T1000 (cell line): ENCODE measurements around the gene TNFAIP2.
"Not testable (repeated sequence)": the region's sequence is repeated elsewhere in the genome, so short reads cannot be mapped to it uniquely, and the experiment has no call there.

Source experiments
- DNase-seq: peaks from one replicate; lab custom pipeline; 2025; ENCODE audit warnings: mixed read lengths; lab: John Stamatoyannopoulos, UW

Gene TNFAIP2

GRCh38 chr14:103134919-103135318, 11.7 kb downstream of the TNFAIP2 start:
- no peak for DNase-seq

GRCh38 chr14:103135333-103136260, 12.3 kb downstream of the TNFAIP2 start:
- DNase-seq, result no peak

DNA sequence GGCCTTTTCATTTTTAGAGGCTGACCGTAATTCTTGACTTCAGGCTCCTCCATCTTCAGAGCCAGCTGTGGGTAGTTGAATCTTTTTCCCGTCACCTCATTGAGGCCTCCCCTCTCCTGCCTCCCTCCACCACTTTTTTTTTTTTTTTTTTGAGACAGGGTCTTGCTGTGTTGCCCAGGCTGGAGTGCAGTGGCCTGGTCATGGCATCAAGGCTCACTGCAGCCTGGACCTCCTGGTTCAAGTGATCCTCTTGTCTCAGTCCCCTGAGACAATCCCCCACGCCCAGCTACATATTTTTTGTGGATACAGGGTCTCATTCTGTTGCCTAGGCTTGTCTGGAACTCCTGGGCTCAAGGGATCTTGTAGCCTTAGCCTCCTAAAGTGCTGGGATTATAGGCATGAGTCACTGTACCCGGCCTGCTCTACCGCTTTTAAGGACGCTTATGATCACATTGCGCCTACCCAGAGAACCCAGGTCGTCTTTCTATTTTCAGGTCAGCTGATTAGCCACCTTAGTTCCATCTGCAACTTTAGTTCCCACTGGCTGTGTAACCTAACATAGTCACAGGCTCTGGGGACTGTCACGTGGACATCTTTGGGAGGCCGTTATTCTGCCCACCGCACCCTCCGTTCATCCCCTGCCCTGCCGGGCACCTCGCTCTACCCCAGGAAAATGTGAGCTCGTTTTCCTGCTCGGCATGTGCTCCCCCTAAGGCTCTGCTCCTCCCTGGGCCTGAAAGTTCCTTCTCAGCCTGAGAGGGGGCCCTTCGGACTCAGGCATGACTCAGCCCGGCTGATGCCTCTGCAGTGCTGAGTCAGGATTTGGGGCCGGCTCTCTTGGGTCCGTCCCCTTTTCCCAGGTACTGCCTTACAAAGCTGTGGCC, 13.4 kb downstream of the TNFAIP2 start:
- DNase-seq, result peak; percentile 60

- no peak for DNase-seq
These were observed 14.5 kb downstream of the TNFAIP2 start for GRCh38 chr14:103137689-103138300.

DNA sequence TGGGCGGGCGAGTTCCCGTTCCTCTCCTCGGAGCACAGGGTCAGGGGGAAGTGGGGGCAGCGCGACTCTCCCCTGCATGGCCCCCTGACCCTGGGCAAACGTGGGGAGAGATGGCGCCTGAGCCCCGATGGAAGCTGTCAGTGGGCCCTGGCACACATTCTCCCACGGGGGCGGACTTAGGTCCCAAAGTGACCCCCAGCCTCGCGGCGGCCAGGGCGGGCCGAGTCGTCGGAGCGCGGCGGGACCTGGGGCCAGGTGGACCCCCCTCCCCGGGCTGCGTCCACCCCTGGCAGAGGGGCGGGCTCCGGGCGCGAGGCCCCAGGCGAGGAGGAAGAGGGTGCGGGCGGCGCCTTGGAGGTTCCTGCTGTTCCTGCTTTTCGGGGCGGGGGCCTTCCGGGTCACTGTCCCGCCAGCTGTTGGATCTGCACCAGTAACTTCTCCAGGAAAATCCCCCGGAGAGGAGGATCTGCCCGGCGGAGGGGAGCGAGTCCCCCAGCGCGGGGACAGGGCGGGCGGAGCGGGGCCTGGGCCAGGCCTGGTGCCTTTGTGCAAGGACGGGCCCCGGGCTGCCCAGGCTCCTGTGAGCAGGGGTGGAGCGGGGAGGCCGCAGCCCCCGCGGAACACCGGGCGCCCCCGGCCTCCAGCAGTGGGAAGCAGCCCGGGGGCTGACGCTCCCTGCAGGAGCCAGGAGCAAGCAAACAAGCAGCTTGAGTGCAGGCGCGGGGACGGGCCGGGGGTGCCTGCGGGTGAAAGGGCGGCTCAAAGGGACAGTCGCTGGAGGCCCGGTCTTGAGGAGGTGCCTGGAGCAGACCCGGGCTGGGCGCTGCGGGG, 15.3 kb downstream of the TNFAIP2 start:
- no peak for DNase-seq

- no peak for DNase-seq
These were observed 16.1 kb downstream of the TNFAIP2 start for GRCh38 chr14:103139132-103140025.

GRCh38 chr14:103140316-103141109, 17.3 kb downstream of the TNFAIP2 start:
- no peak for DNase-seq

DNA sequence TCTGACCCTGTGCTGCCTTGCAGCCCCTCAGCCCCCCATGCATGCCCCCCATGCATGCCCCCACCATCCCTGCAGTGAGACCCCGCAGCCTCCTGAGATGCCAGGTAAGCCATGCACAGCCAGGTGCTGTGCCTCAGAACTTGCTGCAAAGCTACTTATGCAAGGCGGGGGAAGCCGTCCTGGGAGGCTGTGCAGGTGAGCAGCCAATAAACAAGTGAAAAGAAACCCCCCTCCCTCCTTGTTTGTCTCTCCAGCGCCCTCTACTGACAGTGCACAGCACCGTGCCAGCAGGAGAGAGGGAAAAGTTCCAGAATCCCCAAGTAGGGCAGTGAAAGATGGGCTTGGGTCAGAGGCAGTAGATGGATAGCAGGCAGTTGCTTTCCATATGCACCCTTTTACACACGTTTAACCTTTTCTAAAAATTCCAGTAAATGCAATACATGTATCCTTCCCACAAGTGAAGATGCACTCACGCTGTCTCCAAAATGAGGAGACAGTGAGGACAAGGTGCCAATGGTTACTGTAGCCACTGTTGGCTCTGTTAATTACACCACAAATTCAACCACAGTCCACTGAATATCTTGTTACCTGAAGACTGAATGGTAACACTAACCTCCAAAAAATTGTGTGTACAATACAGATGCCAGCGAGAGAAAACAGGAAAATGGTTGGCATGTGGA, 18.0 kb downstream of the TNFAIP2 start:
- DNase-seq, result no peak

GRCh38 chr14:103142026-103142425, 18.8 kb downstream of the TNFAIP2 start:
- DNase-seq, result no peak

DNA sequence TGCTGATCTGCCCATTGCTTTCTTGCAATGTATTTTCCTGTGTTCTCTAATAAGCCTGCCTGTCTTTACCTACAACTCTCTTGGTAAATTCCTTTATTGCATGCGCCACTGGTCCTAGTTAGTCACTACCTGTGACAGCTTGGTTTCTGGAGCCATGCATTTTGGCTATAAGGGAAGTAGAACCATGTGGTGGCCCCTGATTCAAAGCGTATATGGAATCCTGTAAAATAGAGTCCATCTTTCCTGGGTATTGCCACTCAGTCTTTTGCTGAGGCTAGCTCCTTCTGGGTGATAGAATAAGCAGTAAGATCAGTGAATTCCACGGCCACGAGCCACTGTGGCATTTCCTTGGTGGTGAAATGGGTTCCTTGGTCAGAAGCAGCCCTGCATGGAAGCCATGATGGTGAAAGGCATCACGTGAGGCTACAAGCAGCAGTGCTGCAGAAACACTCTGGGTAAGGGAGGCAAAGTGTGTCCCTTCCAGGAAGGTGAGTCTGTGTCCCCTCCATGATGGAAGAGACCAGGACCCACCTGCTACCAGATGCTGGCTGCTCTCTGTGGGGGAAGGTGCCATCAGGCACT, 19.6 kb downstream of the TNFAIP2 start:
- DNase-seq, result no peak

- no peak for DNase-seq
These were observed 20.2 kb downstream of the TNFAIP2 start for GRCh38 chr14:103143506-103143905.

DNA sequence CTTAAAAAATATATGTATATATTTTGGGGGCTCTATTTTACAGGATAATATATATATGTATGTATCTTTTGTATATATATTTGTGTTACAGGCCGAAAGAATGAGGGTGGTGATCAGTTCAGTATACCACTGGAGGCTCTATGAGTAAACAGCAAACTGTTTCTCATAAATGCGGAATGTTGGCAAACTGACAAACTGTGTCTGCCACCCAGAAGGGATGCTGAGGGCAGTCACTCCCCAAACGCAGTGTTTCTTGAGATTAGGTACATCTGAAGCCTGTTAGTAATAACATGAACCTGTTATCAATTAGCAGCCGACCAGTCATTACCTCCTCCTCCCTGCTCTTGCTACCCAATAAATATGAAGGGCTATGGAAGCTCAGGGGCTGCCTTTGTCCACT, 20.8 kb downstream of the TNFAIP2 start:
- peak; percentile 48 for DNase-seq

DNA sequence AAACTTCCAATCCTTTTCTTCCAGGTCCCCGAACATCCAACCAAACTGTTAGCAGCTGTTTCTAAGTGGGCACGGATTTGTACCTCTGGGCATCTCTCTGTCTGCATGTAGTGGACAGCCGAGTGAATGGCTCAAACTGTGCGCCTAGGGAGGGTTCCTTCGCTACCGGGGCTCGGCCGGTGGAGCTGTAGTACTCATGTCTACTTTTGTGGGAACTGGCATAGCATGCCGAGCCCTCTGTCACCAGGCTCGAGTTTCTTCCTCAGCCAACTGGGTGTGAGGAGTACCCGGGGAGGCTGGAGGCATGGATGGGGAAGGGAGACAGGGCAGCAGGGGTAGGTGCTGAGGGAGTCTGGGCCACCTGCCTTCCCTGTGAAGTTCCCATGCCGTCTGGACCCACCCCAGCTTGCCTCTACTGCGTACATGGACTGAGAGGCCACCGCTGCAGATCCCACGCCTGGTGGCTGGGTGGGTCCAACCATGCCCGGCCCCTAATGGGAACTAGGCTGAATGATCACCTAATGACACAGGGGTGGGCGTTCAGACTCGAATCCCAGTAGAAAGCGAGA, 23.0 kb downstream of the TNFAIP2 start:
- DNase-seq, result no peak

DNA sequence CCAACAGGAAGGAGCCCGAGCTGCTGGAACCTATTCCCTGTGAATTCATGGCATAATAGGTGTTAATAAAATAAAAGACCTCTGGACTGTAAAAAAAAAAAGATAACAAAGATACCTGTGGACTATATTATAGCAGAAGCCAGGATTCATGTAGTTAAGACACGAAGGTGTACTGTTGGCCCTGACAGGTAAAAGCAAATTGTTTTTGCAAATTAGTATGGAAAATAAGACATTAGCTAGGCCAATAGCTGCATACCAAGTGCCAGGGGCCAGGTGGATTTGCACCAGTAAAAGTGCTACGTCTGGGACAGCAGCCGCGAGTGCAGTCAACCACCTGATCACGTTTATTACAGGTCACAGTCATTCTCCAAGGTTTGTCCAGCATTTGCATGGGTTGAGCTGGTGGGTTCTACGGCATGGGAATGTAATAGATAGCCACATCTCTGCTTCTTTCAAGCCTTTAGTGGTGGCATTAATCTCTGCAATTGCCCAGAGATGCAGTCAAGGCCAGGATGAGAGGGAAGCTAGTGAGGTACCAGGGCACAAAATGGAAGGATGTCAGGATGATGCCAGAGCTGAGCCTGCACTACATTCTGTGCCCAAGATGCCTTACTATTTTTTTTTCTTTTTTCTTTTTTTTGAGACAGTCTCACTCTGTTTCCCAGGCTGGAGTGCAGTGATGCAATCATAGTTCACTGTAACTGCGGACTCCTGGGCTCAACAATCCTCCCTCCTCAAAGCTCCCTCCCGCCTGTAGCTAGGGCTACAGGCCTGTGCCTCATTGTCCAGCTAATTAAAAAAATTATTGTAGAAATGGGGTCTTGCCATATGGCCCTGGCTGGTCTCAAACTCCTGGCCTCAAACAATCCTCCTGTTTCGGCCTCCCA, 26.3 kb downstream of the TNFAIP2 start:
- DNase-seq, result no peak

DNA sequence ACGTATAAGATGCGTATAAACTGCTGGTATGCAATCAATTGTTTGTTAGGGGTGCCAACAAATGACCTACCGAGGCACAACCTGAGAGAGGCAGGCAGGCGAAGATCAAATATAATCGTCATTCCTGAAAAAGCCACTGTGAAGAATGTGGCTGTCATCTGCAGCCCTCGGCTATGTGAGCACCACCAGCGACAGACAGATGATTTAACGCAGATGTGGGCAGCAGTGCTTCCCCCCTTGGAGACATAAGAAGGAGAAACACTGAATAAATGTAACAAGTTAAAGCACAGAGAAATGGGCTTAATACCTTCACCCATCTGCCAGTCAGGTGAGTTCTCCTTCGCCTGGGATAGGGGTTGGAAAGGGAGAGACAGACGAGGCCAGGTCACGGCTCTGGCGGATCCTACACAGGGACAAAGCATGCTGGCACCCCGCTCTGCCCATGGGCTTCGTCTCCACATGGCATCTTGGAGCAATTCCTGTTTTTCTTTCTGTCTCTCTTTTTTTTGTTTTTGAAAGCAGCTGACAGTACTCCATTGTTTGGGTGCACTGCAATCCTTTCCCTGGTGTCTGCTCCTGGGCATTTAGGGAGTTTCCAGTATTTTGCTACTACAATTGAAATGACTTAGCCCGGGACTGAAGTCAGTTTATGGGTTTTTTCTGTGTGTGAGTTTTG, 28.1 kb downstream of the TNFAIP2 start:
- no peak for DNase-seq

- peak; percentile 26 for DNase-seq
These were observed 31.7 kb downstream of the TNFAIP2 start for GRCh38 chr14:103155010-103155409.

- DNase-seq, result not testable (repeated sequence)
These were observed 32.2 kb downstream of the TNFAIP2 start for GRCh38 chr14:103155416-103155815.
